Smooth muscle cell (in vitro differentiated cells): ENCODE results near the gene TUBG2. TPM values are rescaled to one million over a fixed set of nuclear protein-coding genes. Genes with fewer than 3 reads are reported as not detected.
"Not testable (repeated sequence)": the region's sequence is repeated elsewhere in the genome, so short reads cannot be mapped to it uniquely, and the experiment has no call there.

Experiments used
- DNase-seq: peaks from one replicate; lab custom pipeline; 2025; ENCODE audit not compliant: unreplicated experiment; lab: John Stamatoyannopoulos, UW
- H2AFZ ChIP-seq: fragments of 200-600 bp; sonication (generic); 2 replicates; pipeline ENCODE4 v1.6.0; 2016; ENCODE audit warnings: antibody characterized with exemption, low read depth, mild to moderate bottlenecking
- H3F3A ChIP-seq: fragments of 200-600 bp; sonication (generic); 2 replicates; pipeline ENCODE4 v1.6.0; 2017; ENCODE audit warnings: antibody characterized with exemption, low read depth
- H3K27ac ChIP-seq: fragments of 200-600 bp; sonication (generic); 2 replicates; pipeline ENCODE4 v1.5.1; 2016; ENCODE audit warnings: low read depth, mild to moderate bottlenecking
- H3K27me3 ChIP-seq: fragments of 200-600 bp; sonication (generic); 2 replicates; pipeline ENCODE4 v1.6.1; 2016; ENCODE audit warnings: low read depth, mild to moderate bottlenecking
- H3K36me3 ChIP-seq: fragments of 200-600 bp; sonication (generic); 2 replicates; pipeline ENCODE4 v1.5.1; 2016; ENCODE audit warnings: low read depth
- H3K4me1 ChIP-seq: fragments of 200-600 bp; sonication (generic); 2 replicates; pipeline ENCODE4 v1.5.1; 2016; ENCODE audit warnings: low read depth
- H3K4me2 ChIP-seq: fragments of 200-600 bp; sonication (generic); 2 replicates; pipeline ENCODE4 v1.6.0; 2016; ENCODE audit warnings: mild to moderate bottlenecking
- H3K4me3 ChIP-seq: fragments of 200-600 bp; sonication (generic); 2 replicates; pipeline ENCODE4 v1.5.1; 2016; ENCODE audit warnings: mild to moderate bottlenecking
- H3K79me2 ChIP-seq: fragments of 200-600 bp; sonication (generic); 2 replicates; pipeline ENCODE4 v1.6.0; 2016; ENCODE audit warnings: low read depth, mild to moderate bottlenecking
- H3K9ac ChIP-seq: fragments of 200-600 bp; sonication (generic); 2 replicates; pipeline ENCODE4 v1.6.0; 2016; ENCODE audit warnings: low read depth
- H3K9me3 ChIP-seq: fragments of 200-600 bp; sonication (generic); replicated peaks from 2 replicates; pipeline ENCODE4 v1.5.1; 2016; ENCODE audit warnings: low read depth
- H4K20me1 ChIP-seq: fragments of 200-600 bp; sonication (generic); 2 replicates; pipeline ENCODE4 v1.6.0; 2016; ENCODE audit warnings: low read depth
- CTCF ChIP-seq: fragments of 200-600 bp; sonication (generic); IDR thresholded peaks from 2 replicates; pipeline ENCODE4 v1.5.1; 2017; ENCODE audit warnings: borderline replicate concordance, mild to moderate bottlenecking, antibody characterized with exemption; ENCODE audit not compliant: insufficient read depth, poor library complexity, severe bottlenecking
- WGBS: methylation state at CpG from one replicate; pipeline ENCODE4 v1.1.7; 2016; ENCODE audit warnings: low lambda C conversion rate; 5-methylcytosine and 5-hydroxymethylcytosine counted together
- polyA plus RNA-seq: library from polyadenylated mRNA; unstranded; fragments of >200 nt; fragmentation: Nextera tagmentation; extraction: Ambion mirVana; gene quantifications from 2 replicates; pipeline ENCODE4 v1.2.1, GENCODE V29; 2016
- total RNA-seq: library from RNA; depleted of rRNA; stranded (reverse); fragments of >200 nt; gene quantifications from 2 replicates; pipeline ENCODE4 v1.2.3, GENCODE V29; 2014

Gene TUBG2
- total and polyA plus RNA-seq, 2 experiments from 2014 or later = 23.1 to 42.3 TPM

- no peaks in the 10 kb centered on the region for H3K27me3 ChIP-seq
These were observed 35.1 kb upstream of the TUBG2 start for GRCh38 chr17:42623732-42624596.

DNA sequence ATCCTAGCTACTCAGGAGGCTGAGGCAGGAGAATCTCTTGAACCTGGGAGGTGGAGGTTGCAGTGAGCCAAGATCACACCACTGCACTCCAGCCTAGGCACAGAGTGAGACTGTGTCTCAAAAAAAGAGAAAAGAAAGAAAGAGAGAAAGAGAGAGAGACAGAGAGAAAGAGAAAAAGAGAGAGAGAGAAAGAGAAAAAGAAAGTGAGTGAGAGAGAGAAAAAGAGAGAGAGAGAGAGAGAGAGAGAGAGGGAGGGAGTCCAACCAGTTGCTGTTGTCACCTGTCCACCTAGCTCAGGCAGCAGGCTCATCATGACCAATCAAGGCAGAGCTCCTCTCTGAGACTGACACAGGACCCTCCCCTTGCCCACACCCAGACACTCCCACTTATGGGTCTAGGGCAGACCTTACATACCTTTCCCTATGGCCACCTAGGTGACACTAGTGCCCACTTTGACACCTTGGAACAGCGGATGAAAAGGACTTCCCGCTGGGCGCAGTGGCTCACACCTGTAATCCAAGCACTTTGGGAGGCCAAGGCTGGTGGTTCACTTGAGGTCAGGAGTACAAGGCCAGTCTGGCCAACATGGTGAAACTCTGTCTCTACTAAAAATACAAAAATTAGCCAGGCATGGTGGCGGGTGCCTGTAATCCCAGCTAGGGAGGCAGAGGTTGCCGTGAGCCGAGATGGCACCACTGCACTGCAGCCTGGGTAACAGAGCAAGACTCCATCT, 31.9 kb upstream of the TUBG2 start:
- not testable (repeated sequence) for DNase-seq, H3K4me2 ChIP-seq

More at GRCh38 chr17:42623732-42624596, 35.1 kb upstream of the TUBG2 start:
- WGBS = 91% methylated on average over 7 of the region's 7 CpGs
- Histone ChIP-seq H3K9ac (no peak overlapping the region), H3K9me3 (no peaks in the 10 kb centered on the region), H3K4me2 (no peak overlapping the region), H3K27ac (no peak overlapping the region), H3F3A (no peaks in the 10 kb centered on the region), H2AFZ (no peak overlapping the region), H3K79me2 (no peaks in the 10 kb centered on the region), H3K4me1 (no peaks in the 10 kb centered on the region), H3K36me3 (no peaks in the 10 kb centered on the region), H4K20me1 (no peaks in the 10 kb centered on the region), H3K4me3 (no peak overlapping the region)
- no peak for DNase-seq
- no peak for TF ChIP-seq CTCF

DNA sequence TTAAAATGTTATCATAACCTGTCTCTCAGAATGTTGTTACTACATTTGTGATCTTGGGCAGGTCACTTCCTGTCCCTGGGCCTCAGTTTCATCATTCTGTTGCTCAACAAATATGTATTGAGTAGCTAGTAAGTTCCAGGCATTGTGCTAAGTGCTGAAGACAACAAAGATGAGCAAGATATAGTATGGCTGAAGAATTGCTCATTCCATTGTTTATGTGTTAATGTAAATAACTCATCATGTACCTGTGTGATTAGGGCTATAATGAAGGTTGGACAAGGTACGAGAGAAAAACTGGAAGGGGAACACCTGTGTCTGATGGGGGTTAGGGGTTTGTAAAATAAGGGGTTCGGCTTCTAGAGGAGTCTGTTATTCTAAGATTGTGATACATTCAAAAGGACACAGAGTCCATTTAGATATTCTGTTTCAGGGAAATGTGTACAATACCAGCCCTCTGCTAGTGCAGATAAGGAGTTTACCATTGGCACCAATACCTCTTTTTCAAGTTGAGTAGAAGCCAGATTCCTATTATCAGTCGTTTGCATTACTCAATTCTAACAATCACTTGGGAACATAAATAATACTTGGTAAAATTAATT, 29.6 kb upstream of the TUBG2 start:
- Histone ChIP-seq H3K4me1 (no peaks in the 10 kb centered on the region), H3K27ac (no peak overlapping the region), H2AFZ (no peak overlapping the region), H3K9me3 (no peaks in the 10 kb centered on the region), H3K4me2 (no peak overlapping the region), H3K9ac (no peak overlapping the region), H3K79me2 (no peaks in the 10 kb centered on the region), H3K4me3 (no peak overlapping the region), H4K20me1 (no peaks in the 10 kb centered on the region), H3K27me3 (no peaks in the 10 kb centered on the region), H3K36me3 (no peaks in the 10 kb centered on the region), H3F3A (no peaks in the 10 kb centered on the region)
- no peak for TF ChIP-seq CTCF
- 86% methylated on average over 3 of the region's 3 CpGs for WGBS
- DNase-seq = no peak

More for the DNA sequence above, 31.9 kb upstream of the TUBG2 start:
- not testable (repeated sequence) for H3K79me2 ChIP-seq, H3K4me1 ChIP-seq, H2AFZ ChIP-seq, H4K20me1 ChIP-seq, H3K36me3 ChIP-seq, H3K9me3 ChIP-seq, H3F3A ChIP-seq, H3K27me3 ChIP-seq, H3K27ac ChIP-seq, H3K4me3 ChIP-seq, H3K9ac ChIP-seq
- 92% methylated on average over 6 of the region's 6 CpGs for WGBS

- Histone ChIP-seq H3K4me3 (no peak overlapping the region), H3K27me3 (no peaks in the 10 kb centered on the region), H3K4me2 (no peak overlapping the region), H4K20me1 (no peaks in the 10 kb centered on the region), H3K79me2 (no peaks in the 10 kb centered on the region), H3K9ac (no peak overlapping the region), H3K27ac (no peak overlapping the region), H2AFZ (no peak overlapping the region), H3F3A (no peaks in the 10 kb centered on the region), H3K4me1 (no peaks in the 10 kb centered on the region), H3K9me3 (no peaks in the 10 kb centered on the region), H3K36me3 (no peaks in the 10 kb centered on the region)
- DNase-seq = no peak
- WGBS = 92% methylated on average over 9 of the region's 9 CpGs
- TF ChIP-seq CTCF = no peak
These were observed 26.1 kb upstream of the TUBG2 start for GRCh38 chr17:42632949-42633444.
